Fibroblast of peridontal ligament (primary cell): ENCODE data around the gene CWH43.
"Not testable (repeated sequence)": the region's sequence is repeated elsewhere in the genome, so short reads cannot be mapped to it uniquely, and the experiment has no call there.

Experiments
- DNase-seq: peaks from one replicate; pipeline ENCODE4 v3.0.0-alpha.2; 2010; ENCODE audit errors: extremely low read depth

Gene CWH43

DNA sequence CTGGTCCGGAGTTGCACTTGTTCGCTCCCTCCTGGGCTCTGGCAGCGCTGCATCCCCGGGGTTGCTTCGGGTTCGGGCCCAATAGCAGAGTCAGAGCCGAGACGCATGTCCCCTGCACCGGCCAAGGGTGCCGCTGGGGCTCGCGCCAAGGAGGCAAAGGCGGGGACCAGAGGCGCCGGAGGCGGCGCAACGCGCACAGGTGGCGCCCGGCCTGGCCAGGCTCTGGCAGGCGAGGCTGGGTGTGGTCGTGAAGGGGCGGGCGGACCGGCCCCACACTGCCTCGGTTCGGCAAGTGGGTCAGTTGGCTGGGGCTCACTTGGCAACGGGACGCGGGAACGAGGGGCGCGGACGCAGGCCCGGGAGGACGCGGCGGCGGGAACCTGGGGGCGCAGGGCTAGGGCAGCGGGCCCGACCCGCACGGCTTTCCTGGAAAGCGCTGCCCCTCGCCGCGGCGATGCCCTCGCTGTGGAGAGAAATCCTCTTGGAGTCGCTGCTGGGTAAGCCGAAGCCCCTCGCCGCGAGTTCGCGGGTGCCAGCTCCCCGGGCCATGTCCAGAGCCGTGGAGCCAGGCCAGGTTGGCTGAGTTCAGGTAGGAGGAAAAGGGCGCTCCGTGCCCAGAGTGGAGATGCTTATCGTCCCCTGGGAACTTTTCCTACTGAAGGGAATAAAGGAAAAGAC lies at the start of gene CWH43:
Gene CWH43 (plus strand): TSS at position 300 of the 678 bp plus-strand sequence. CDS start 155 bp downstream, at position 455.
- no peak for DNase-seq

DNA sequence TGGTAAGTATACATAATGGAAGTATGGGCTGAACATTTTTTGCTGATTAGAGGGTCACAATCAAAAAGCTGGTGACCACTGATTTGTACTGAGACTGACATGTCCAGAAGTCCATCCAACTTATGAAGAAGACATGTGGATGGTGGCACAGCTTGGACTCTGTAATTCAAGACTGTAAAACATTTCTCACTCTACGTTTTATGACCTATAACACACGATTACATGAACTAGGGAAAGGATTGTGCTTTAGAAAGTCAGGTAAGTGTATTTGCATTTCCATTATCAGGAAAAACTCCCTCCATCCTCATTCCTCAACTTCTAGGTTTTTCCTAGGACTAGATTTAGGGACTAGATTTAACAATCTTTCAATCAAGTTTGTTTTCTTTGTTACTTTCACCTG lies 49.0 kb upstream of the CWH43 start:
- DNase-seq = no peak

DNA sequence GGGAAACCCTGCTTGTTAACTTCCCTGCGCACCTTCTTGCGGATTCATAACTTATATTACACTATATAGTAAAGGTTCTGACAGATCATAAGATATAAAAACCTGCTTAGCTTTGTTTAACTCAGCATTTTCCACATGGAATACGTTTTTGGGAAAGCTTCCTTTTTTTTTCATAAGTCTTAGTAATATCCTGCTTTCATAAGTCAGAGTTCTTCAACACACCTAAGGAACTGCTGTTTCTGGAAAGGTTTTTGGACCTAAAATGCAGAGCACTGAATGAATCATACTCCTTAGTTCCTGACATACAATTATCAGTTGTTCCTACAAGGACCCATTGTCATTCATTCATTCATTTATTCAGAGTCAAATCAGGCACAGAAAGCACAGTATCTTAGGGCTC lies 47.2 kb upstream of the CWH43 start:
- DNase-seq = no peak

DNA sequence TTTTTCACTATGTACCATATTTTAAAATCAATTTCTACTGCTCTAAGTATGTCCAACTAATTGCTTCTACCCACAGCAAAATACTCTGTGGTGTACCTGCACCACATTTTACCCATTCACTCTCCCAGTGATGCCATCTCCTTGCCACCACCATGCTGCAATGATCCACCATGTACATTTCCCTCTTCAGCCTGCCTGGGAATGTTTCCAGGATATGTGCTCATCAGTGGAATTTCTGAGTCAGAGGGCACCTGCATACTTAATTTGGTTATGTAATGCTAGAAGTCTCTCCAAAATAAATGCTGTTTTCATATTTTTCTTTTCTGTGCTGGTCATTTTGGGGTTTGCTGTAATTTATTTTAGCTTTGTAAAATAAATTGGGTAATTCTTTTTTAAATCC lies 46.3 kb upstream of the CWH43 start:
- DNase-seq = peak; percentile 73

DNA sequence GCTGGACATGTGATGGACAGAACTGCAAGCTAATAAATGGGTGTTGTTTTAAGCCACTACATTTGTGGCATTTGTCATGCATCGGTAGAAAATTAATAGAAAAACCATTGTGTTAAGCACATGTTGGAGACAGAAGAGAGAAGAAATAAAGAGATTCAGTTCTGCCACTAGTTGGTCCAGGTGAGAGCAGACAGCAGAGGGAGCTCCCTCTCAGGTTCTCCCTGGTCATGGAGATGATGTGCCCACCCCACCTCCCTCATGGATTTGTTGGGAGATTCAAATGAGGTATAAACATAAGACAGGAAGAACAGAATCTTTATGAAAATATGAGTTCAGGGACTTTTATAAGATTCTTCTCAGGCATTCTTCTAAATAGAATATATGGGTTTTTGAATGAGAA lies 42.7 kb upstream of the CWH43 start:
- no peak for DNase-seq

DNA sequence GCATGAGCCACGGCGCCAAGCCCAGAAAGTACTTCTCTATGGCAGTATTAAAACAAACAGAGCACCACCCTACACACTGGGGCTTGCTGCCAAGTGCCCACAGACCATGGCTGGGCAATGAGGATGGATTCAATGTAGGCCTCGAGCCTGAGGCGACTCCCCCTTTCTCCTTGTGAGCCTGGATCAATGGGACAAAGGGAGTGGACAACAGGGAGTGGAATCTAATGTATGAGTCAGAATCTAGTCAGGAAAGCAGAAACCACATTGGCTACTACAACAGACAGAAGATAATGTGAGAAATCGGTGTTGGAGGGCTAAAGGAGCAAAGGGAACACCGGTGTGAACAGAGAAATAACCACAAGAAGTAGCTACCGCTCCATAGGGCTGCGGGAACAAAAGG lies 41.8 kb upstream of the CWH43 start:
- DNase-seq = no peak

DNA sequence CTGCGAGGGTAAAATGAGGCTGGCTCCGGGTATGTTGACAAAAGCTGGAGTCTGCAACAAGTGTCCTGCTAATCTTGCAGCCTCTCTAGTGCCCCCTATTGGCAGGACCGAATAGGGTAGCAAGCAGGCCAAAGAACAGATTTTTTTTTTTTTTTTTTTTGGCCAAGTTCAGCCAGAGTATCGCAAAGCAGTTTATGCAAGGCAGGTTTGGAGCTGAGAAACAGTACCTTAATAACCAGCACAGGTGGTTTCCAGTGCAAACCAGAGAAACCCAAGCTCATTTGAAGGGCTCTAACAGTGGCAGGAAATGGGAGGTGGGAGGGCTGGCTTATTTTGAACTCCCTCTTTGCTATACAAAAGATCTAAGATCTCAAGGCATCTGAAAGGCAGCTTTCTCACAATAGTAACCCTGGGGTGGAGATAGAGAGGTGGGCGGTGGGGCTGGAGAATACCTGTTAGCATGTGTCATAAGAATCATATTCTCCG lies 41.3 kb upstream of the CWH43 start:
- DNase-seq = no peak

DNA sequence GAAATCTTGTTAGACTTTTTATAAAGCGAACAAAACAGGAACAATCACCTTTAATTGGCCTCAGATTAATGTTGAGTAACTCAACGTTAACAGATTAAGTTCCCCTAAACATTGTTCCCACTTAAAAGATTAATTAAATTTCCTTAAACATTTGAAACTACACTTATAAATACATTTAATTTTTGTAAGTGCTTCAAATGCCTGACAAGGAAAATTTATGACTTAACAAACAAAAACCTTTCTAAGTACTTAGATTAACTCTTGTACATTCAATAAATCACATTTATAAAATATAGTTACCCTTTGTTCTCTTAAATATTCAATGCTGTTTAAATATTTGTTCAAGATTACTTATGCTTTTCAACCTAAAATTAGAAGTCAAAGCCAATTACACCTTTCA lies 40.1 kb upstream of the CWH43 start:
- DNase-seq = no peak

DNA sequence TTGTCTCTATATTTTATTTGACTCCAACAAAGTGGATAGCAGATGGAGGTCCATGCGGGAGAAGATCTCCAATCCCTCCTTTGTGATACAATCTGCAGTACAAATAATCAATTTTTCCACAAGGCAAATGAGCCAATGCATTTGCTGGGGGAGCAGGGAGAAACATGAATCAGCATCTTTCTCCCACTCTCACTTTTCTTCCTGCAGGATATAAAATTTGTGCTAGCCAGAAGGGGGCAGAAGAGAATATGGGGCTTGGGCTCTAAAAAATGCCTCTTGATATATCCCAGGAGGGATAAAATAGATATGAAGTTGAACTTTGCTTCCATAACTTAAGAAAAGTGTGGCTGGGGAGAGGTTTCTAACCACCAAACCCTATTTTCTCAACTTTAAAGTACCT lies 38.3 kb upstream of the CWH43 start:
- no peak for DNase-seq

DNA sequence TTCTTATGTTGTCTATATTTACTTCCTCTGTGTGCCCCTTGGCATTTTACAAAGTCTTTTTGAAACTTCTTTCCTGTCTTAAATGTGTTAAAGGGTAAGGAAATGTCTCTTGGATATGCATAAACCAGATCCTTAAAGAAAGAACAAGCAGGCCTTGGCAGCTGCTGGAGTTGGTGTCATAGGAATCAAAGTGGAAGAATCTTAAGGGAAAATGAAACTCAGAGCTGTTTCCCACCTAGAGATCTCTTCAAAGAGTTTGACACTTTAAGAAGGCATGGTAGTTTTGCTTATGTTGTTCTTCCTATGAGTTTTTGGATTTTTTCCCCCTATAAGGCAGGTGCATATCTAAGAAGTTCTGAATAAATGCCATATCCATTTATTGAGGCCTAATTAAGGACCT lies 37.0 kb upstream of the CWH43 start:
- DNase-seq = peak; percentile 51

DNA sequence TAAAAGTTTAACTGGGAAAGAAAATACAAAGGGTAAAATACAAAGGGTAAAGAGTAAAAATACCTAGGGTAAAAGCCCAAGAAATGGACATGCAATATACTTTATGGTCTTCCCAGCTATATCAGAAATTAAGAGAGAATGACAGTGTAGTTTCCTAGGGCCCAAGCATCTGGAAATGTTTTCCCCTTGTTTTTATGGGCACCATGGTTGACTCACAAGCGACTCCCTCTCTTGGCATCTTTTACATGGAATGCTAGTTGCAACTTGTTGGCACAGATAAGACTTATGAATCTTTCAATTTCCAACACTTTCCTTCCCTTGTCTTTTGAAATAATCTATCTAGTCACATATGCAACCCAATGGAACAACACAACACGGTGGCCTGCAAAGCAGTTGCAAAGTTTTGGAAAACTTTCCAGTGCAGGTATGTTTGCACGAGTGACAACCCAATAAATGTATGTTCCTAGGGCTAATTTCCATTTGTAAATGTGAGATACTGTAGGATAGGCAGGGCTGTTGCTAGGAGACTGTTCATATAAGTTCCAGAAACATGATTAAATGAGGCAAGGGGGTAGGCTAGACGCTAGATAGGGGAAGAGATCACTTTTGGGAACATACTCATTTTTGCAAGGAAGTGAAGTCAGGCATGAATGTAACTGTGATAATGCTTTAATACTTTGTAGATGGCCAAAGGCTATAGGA lies 36.4 kb upstream of the CWH43 start:
- peak; percentile 93 for DNase-seq

DNA sequence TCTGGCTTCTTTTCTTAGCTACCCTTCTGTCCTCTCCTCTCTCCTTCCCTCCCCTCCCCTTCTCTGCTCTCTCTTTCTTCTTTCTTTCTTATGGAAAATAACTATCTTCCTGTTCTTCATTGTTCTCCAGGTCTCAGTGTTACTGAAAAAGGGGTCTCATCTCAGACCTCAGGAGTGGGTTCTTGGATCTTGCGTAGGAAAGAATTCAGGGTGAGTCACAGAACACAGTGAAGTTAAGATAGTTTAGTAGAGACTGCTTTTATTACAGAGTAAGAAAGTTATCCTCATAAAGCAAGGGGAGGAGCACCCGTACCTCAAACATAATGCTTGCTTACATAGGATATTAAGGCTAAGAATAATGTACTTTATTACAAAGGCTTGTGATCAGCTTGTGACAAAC lies 31.8 kb upstream of the CWH43 start:
- DNase-seq = peak; percentile 15

DNA sequence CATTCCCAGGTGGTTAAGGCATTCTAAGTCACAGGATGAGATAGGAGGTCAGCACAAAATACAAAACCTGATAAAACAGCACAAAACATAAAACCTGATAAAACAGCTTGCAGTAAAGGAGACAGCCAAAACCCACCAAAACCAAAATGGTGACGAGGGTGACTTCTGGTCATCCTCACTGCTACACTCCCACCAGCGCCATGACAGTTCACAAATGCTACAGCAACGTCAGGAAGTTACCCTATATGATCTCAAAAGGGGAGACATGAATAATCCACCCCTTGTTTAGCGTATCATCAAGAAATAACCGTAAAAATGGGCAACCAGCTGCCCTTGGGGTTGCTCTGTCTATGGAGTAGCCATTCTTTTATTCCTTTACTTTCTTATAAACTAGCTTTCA lies 28.7 kb upstream of the CWH43 start:
- not testable (repeated sequence) for DNase-seq

DNA sequence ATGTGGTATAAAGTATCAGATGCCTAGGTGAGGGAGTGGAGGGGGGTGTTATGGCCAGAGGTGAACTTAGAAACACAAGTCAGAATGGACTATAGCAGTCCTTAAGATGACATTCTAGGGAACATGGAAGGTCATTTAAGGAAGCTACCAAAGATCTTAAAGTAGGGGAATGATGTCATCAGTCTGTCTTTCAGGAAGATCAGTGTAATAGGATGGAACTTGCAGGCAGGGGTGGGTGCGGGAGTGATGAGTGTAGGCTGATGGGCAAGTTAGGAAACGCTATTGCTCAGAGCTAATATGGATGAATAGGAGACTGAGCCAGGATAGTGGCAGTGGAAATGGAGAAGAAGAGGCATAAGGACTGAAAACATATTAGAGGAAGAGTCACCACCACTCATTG lies 27.5 kb upstream of the CWH43 start:
- DNase-seq = no peak

DNA sequence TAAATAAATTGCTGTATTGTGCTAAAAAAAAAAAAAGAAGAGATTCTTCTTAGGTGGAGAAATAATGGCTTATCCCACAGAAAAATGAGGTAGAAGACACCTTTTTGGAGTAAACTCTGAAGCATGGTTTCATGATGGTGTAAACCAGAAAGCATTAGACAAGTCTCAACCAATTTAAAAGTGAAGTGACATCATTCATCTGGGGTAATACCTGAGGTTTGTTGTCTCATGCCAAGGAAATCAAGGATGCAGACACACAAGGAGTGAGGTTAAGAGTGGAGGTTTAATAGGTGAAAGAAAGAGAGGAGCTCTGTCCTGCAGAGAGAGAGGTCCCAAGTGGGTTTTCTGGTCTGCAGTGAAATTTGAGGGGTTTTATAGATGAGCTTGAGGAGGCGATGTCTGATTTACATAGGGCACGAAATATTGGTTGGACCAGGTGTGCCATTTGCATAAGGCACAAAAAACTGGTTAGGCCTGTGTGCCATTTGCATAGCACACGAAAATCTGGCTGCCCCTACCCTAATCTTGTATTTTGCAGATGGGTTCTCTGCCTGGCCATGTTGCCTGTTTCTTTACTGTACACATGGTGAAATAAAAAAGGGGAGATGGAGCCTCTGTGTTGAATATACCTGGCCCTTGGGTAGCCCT lies 25.0 kb upstream of the CWH43 start:
- DNase-seq = no peak

DNA sequence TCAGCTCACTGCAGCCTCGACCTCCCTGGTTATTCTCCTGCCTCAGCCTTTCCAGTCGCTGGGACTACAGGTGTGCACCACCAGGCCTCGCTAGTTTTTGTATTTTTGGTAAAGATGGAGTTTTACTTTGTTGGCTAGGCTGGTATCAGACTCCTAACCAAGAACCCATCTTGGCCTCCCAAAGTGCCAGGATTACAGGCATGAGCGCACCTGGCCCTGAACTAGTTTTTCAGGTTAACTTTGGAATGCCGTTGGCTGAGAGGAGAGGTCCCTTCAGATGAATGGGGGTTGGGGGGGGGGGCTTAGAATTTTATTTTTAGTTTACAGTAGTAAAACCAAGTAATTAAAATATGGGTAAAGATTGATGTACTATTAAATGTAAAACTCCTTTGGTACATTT lies 23.4 kb upstream of the CWH43 start:
- no peak for DNase-seq

DNA sequence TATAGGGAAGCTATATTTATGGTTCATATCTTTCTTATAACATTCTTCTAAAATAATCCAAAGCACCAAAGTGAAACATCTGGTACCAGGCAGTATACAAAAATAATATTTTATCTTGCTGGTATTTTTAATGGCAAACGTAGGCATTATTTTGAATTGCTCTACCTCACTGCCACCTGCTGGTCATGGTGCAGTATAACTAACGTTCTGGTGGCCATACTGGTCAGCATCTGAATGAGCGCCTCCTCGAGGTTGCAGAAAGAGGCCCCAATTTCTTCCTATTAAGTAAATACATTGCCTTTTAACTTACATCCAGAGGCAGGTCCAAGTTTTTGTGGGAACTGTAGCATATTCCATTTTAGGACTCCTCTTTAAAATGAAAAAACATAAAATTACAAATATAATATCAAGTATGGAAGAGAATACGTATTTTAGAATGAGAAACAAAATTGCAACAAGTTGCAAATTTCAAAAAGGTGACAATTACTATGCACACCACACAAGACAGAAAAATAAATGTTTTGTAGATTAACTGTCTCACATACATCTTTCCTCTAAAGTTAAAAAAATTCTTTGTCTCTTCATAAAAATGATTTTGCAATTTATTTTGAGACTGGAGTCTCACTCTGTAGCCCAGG lies 22.9 kb upstream of the CWH43 start:
- DNase-seq = peak; percentile 96

DNA sequence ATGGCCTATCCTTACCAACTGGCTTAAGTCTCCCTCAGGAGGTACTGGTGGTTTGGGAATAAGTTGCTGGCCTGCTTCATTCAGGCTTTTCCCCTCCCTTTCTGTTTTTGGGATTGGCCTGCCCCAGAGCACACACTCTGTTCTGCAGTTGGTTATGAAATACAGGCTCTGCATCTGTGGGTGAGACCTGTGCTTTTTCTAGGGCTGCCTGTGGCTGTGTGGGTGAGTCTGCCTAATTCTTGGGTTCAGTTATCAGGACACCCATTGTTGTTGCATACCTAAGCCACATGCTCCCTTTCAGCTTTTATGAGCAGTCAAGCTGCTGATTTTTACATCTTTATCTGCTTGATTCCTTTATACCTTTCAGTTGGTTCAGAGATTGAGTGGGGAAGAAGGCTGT lies 19.0 kb upstream of the CWH43 start:
- no peak for DNase-seq

DNA sequence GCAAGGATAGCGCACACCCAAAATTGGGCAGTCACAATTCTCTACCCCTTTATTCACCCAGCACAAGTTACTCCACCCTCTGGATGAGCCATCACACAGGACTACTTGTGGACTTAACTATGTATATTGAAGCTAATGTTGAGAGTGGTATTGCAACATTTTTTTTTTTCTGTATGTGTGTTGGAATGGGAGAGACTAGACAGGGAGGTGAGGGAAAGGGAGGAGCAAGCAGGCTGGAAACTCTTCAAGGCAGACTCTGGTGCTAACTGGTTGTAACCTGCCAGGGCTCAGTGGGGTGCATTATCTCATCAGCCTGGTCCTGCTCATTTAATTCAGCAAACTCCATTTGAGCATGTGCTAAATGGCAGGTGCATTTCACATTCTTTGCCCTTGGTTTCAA lies 18.4 kb upstream of the CWH43 start:
- peak; percentile 15 for DNase-seq

DNA sequence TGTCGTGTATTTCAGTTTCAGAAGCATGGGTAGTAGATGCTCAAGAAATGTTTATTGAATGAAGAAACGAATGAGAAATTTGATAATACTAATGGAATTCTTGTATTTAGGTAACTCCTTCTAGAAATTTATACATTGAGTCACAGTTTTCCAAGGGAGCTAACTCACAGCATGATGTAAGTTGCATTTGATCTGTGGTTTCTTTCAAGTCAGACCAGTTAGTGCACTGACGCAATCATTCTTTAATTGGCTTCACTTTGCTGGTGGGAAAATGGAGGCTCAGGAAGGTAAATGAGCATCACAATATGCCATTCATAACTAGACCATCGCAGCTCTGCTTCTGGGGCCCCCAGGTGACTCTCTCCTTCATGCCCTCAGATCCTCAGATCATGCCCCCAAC lies 17.3 kb upstream of the CWH43 start:
- peak; percentile 88 for DNase-seq

DNA sequence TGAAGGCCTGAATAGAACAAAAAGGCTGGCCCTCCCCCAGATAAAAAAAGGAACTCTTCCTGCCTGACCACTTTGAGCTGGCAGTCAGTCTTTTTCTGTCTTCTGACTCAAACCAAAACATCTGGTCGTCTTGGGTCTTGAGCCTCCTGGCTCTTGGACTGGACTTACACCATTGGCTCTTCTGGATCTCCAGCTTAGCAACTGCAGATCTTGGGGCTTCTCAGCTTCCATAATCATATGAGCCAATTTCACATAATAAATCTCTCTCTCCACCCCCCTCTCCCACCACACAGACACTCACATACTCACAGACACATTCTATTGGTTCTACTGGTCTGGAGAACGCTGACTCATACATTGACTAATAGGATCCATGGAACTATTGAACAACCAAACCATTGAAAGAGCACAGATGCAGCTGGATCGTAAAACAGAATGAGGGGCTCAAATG lies 15.6 kb upstream of the CWH43 start:
- DNase-seq = peak; percentile 93

DNA sequence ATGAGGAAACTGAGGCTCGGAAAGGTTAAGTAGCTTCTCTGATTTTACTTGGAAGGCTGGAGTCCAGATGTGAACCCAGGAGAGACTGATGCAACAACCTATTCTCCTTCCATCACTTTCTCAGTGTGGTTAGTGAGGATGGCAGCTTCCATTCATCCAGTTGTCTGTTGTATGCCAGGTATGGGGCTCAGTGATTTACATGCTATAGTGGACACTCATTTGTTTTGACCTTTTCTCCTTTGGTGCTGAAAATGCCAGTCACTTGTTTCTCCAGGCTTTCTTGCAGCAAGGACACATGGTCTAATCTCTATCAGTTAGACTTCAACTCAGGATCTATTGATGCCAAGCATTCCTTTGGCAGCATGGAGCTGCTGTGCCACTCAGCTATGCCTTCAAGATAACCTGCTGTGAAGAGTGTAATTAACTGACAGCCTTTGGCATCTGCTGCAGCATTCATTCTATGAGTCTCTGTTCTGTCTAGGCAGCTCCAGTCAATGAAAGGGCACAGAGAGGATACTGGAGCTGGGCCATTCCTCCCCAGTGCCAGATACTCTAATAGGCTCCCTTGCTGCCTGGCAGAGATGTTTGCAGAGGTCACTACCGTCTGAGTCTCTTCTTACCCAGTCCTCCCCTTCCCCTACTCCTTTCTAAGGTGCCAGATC lies 11.0 kb upstream of the CWH43 start:
- no peak for DNase-seq
